GM19452 (cell line): ENCODE measurements around the gene CEP120.
"Not testable (repeated sequence)": the region's sequence is repeated elsewhere in the genome, so short reads cannot be mapped to it uniquely, and the experiment has no call there.

Source experiments
- ATAC-seq: cut with Tn5 transposase; IDR thresholded peaks from one replicate; pipeline ENCODE4 v1.9.1; 2021; ENCODE audit not compliant: unreplicated experiment

The CEP120 gene

GRCh38 chr5:123391009-123391408 is 32.2 kb downstream of the CEP120 start:
- no peak for ATAC-seq

GRCh38 chr5:123389794-123390193 is 33.4 kb downstream of the CEP120 start:
- ATAC-seq: no peak

- ATAC-seq: no peak
These were observed 35.9 kb downstream of the CEP120 start for GRCh38 chr5:123387313-123387712.

- no peak for ATAC-seq
These were observed 41.0 kb downstream of the CEP120 start for GRCh38 chr5:123382252-123382651.

GRCh38 chr5:123371575-123372179 is 51.5 kb downstream of the CEP120 start:
- ATAC-seq: no peak

GRCh38 chr5:123369371-123369968 is 53.7 kb downstream of the CEP120 start:
- no peak for ATAC-seq

- ATAC-seq: no peak
These were observed 55.5 kb downstream of the CEP120 start for GRCh38 chr5:123367739-123368138.

GRCh38 chr5:123365156-123365555 is 58.0 kb downstream of the CEP120 start:
- no peak for ATAC-seq

- ATAC-seq: no peak
These were observed 58.6 kb downstream of the CEP120 start for GRCh38 chr5:123364441-123365155.

- ATAC-seq: no peak
These were observed 62.3 kb downstream of the CEP120 start for GRCh38 chr5:123360910-123361309.

GRCh38 chr5:123360201-123360571 is 63.0 kb downstream of the CEP120 start:
- ATAC-seq: no peak

GRCh38 chr5:123359454-123360200 is 63.6 kb downstream of the CEP120 start:
- ATAC-seq: no peak

GRCh38 chr5:123358751-123359150 is 64.5 kb downstream of the CEP120 start:
- no peak for ATAC-seq

GRCh38 chr5:123358304-123358703 is 64.9 kb downstream of the CEP120 start:
- ATAC-seq: no peak

- ATAC-seq: no peak
These were observed 71.4 kb downstream of the CEP120 start for GRCh38 chr5:123351820-123352219.

GRCh38 chr5:123351240-123351639 is 72.0 kb downstream of the CEP120 start:
- no peak for ATAC-seq

GRCh38 chr5:123350742-123351141 is 72.5 kb downstream of the CEP120 start:
- no peak for ATAC-seq

- ATAC-seq: no peak
These were observed 78.3 kb downstream of the CEP120 start for GRCh38 chr5:123344816-123345426.

GRCh38 chr5:123340928-123341327 is 82.3 kb downstream of the CEP120 start:
- ATAC-seq: no peak

GRCh38 chr5:123308377-123308776 is 114.8 kb downstream of the CEP120 start:
- not testable (repeated sequence) for ATAC-seq

- ATAC-seq: no peak
These were observed 117.5 kb downstream of the CEP120 start for GRCh38 chr5:123305751-123306150.
